Panc1 (cell line): ENCODE data around the gene ETFDH. TPM values are rescaled to one million over a fixed set of nuclear protein-coding genes. Genes with fewer than 3 reads are reported as not detected.

Source experiments
- ATAC-seq: fragments of 200-7000 bp; cut with Tn5 transposase; 2 replicates; pipeline ENCODE4 v1.9.1; 2020; ENCODE audit warnings: mild to moderate bottlenecking, moderate library complexity
- BruUV-seq: library from RNA; stranded (reverse); fragments of 400-500 nt; replicated peaks from 2 replicates; lab custom pipeline; 2021; lab: Mats Ljungman, UMichigan
- CTCF ChIA-PET: fragments of 300-600 bp; sonication (Branson Sonifier 250); formaldehyde crosslinking; loops from one replicate; lab custom pipeline; 2022; ENCODE audit warnings: antibody characterized with exemption; lab: Charles Lee
- POLR2A ChIA-PET: fragments of 300-600 bp; sonication (Branson Sonifier 250); formaldehyde crosslinking; loops from one replicate; lab custom pipeline; 2022; ENCODE audit warnings: antibody characterized with exemption; lab: Charles Lee
- DNase-seq: peaks from one replicate; pipeline ENCODE4 v3.0.0-alpha.2; 2010; ENCODE audit warnings: low read depth, low spot score
- H3K27ac ChIP-seq: 2 replicates; pipeline ENCODE4 v1.5.1; 2011; ENCODE audit warnings: mild to moderate bottlenecking, low read length, inconsistent platforms
- H3K27me3 ChIP-seq: fragments of 200-500 bp; sonication (Bioruptor generic); 2 replicates; pipeline ENCODE4 v1.6.0; 2014; ENCODE audit warnings: low read length, inconsistent platforms; ENCODE audit not compliant: control insufficient read depth, insufficient read depth
- H3K36me3 ChIP-seq: fragments of 200-500 bp; sonication (Bioruptor generic); 2 replicates; pipeline ENCODE4 v1.5.1; 2014; ENCODE audit warnings: inconsistent platforms, mild to moderate bottlenecking, low read length, moderate library complexity; ENCODE audit not compliant: control insufficient read depth, insufficient read depth
- H3K4me1 ChIP-seq: 2 replicates; pipeline ENCODE4 v1.5.1; 2011; ENCODE audit warnings: inconsistent platforms, mild to moderate bottlenecking, low read length, moderate library complexity; ENCODE audit not compliant: control insufficient read depth, insufficient read depth
- H3K4me3 ChIP-seq, 2 experiments: 2 replicates each; pipeline ENCODE4 v1.5.1; 2011 to 2012; ENCODE audit warnings: low read depth in 2 of 2, low read length in 2 of 2, mild to moderate bottlenecking in 2 of 2, inconsistent platforms in 1 of 2, moderate library complexity in 1 of 2
- H3K9me3 ChIP-seq: fragments of 200-500 bp; sonication (Bioruptor generic); 2 replicates; pipeline ENCODE4 v1.5.1; 2014; ENCODE audit warnings: low read depth, mild to moderate bottlenecking, inconsistent platforms, low read length, moderate library complexity; ENCODE audit not compliant: control insufficient read depth, insufficient read depth
- POLR2AphosphoS5 ChIP-seq: IDR thresholded peaks from 2 replicates; pipeline ENCODE4 v1.6.1; 2012; ENCODE audit warnings: mild to moderate bottlenecking, low read depth, low read length, moderate library complexity
- SIN3A ChIP-seq: IDR thresholded peaks from 2 replicates; pipeline ENCODE4 v1.6.1; 2012; ENCODE audit warnings: low read depth, mild to moderate bottlenecking, low read length, moderate library complexity, borderline replicate concordance; ENCODE audit not compliant: insufficient read depth
- TCF7L2 ChIP-seq: IDR thresholded peaks from 2 replicates; pipeline ENCODE4 v1.6.1; 2011; ENCODE audit warnings: mild to moderate bottlenecking, low read depth, low read length, inconsistent platforms
- in situ Hi-C: cut with HindIII; loops from 2 replicates; pipeline ENCODE4 v1.10.0; 2016; ENCODE audit warnings: low sequenced_read_pairs, low pct_unique_long_range_greater_than_20kb
- intact Hi-C: fragments of 100-400 bp; cut with micrococcal nuclease; formaldehyde crosslinking; loops from one replicate; pipeline ENCODE4 v1.10.0; 2022; ENCODE audit not compliant: unreplicated experiment
- total RNA-seq: library from RNA; stranded (reverse); gene quantifications from one replicate; pipeline ENCODE4 v1.2.1, GENCODE V29; 2021; ENCODE audit not compliant: unreplicated experiment
- TF ChIP-seq, protein P1 (sequence below): fragments of 450-650 bp; IDR thresholded peaks from 2 replicates; pipeline ENCODE4 v1.5.1; 2017; ENCODE audit warnings: mild to moderate bottlenecking
- TF ChIP-seq, protein P2 (sequence below), 2 experiments: IDR thresholded peaks; 2 replicates each; pipeline ENCODE4 v1.6.1; 2011 to 2012; ENCODE audit warnings: low read depth in 2 of 2, control low read depth in 1 of 2, low read length in 1 of 2, mild to moderate bottlenecking in 1 of 2, moderate library complexity in 1 of 2; ENCODE audit not compliant: insufficient read depth in 1 of 2

The ETFDH gene
- total RNA-seq, 1 experiment from 2014 or later: 23.7 TPM

DNA sequence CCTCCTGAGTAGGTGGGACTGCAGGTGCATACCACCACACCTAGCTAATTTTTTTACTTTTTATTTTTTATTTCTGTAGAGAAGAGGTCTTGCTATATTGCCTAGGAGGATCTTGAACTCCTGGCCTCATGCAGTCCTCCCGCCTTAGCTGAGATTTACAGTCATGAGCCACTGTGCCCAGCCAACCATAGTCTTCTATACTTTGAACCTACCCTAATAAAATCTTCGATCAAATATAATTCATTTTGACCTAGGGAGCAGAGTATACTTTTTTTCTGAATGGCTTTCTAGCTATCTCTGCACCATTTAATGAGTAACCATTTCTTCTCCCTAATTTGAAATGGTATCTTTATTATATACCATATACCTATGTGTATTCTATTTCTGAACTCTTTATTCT lies 6.7 kb downstream of the ETFDH start:
- ChIA-PET POLR2A (no interaction called here), CTCF (interaction anchor here (0.6 kb wide), 1 partner anchor 455 kb away, joined by 3 read pairs; no protein-coding TSS in a partner anchor)
- Histone ChIP-seq H3K9me3 (no peaks in the 10 kb centered on the region), H3K36me3 (no peaks in the 10 kb centered on the region), H3K27ac (no peak overlapping the region), H3K4me3 (no peak overlapping the region), H3K4me1 (no peaks in the 10 kb centered on the region), H3K27me3 (no peaks in the 10 kb centered on the region)
- no peak for DNase-seq
- ATAC-seq: no peak
- in situ Hi-C loops (no loop called here), intact Hi-C loops (no loop called here)
- TF ChIP-seq, protein P1, sequence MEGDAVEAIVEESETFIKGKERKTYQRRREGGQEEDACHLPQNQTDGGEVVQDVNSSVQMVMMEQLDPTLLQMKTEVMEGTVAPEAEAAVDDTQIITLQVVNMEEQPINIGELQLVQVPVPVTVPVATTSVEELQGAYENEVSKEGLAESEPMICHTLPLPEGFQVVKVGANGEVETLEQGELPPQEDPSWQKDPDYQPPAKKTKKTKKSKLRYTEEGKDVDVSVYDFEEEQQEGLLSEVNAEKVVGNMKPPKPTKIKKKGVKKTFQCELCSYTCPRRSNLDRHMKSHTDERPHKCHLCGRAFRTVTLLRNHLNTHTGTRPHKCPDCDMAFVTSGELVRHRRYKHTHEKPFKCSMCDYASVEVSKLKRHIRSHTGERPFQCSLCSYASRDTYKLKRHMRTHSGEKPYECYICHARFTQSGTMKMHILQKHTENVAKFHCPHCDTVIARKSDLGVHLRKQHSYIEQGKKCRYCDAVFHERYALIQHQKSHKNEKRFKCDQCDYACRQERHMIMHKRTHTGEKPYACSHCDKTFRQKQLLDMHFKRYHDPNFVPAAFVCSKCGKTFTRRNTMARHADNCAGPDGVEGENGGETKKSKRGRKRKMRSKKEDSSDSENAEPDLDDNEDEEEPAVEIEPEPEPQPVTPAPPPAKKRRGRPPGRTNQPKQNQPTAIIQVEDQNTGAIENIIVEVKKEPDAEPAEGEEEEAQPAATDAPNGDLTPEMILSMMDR: no peak
- TF ChIP-seq, protein P2, sequence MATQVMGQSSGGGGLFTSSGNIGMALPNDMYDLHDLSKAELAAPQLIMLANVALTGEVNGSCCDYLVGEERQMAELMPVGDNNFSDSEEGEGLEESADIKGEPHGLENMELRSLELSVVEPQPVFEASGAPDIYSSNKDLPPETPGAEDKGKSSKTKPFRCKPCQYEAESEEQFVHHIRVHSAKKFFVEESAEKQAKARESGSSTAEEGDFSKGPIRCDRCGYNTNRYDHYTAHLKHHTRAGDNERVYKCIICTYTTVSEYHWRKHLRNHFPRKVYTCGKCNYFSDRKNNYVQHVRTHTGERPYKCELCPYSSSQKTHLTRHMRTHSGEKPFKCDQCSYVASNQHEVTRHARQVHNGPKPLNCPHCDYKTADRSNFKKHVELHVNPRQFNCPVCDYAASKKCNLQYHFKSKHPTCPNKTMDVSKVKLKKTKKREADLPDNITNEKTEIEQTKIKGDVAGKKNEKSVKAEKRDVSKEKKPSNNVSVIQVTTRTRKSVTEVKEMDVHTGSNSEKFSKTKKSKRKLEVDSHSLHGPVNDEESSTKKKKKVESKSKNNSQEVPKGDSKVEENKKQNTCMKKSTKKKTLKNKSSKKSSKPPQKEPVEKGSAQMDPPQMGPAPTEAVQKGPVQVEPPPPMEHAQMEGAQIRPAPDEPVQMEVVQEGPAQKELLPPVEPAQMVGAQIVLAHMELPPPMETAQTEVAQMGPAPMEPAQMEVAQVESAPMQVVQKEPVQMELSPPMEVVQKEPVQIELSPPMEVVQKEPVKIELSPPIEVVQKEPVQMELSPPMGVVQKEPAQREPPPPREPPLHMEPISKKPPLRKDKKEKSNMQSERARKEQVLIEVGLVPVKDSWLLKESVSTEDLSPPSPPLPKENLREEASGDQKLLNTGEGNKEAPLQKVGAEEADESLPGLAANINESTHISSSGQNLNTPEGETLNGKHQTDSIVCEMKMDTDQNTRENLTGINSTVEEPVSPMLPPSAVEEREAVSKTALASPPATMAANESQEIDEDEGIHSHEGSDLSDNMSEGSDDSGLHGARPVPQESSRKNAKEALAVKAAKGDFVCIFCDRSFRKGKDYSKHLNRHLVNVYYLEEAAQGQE (IDR thresholded peaks at IDR 0.05; ENCODE audit: insufficient read depth in 1 of 2, low read depth in 2 of 2, low read length in 1 of 2): no peak
- no TSS peak for BruUV-seq

DNA sequence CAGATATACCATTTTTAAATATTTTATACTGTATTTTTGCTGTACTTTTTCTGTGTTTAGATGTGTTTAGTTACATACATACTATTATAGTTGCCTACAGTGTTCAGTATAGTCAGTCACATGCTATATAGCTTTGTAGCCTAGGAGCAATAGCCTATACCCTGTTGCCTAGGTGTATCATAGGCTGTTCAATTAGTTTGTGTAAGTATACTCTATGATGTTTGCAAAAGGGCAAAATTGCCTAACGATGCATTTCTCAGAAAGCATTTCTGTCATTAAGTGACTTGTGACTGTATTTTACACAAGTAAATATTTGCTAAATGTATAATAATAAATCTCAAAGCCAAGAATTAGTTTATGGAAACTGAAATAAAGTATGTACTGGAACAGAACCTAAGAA lies 9.5 kb downstream of the ETFDH start:
- no peak overlapping the region for H3K4me3 ChIP-seq
- TF ChIP-seq, protein P2 (IDR thresholded peaks at IDR 0.05; ENCODE audit: insufficient read depth in 1 of 2, low read depth in 2 of 2, low read length in 1 of 2): no peak
- TF ChIP-seq TCF7L2 (no peak), SIN3A (no peak), POLR2AphosphoS5 (no peak)
- TF ChIP-seq, protein P1: no peak
- no peaks in the 10 kb centered on the region for H3K27me3 ChIP-seq
- in situ Hi-C loops (no loop called here), intact Hi-C loops (no loop called here)
- BruUV-seq: no TSS peak
- H3K9me3 ChIP-seq: no peaks in the 10 kb centered on the region
- CTCF ChIA-PET: no interaction called here
- H3K36me3 ChIP-seq: no peaks in the 10 kb centered on the region
- no peaks in the 10 kb centered on the region for H3K4me1 ChIP-seq
- H3K27ac ChIP-seq: no peak overlapping the region
- ATAC-seq (no peak), DNase-seq (no peak)
- POLR2A ChIA-PET: no interaction called here
